Body of pancreas (tissue), 4 donors: ENCODE measurements around the gene JOSD2. TPM values are rescaled to one million over a fixed set of nuclear protein-coding genes. Genes with fewer than 3 reads are reported as not detected.

ENCODE experiments used
- ATAC-seq: fragments of 150-250 bp; one replicate; pipeline ENCODE4 v1.9.1; 2016
- DNase-seq, 4 donors: peaks; one replicate each; pipeline ENCODE4 v3.0.0-alpha.2; 2019
- H3K27ac ChIP-seq, 4 donors: fragments of 200-600 bp; sonication (generic); 1 replicate in 3 of 4; 2 replicates in 1 of 4; pipeline versions ENCODE4 v1.5.1 to v1.6.1; 2016 to 2019; ENCODE audit warnings: mild to moderate bottlenecking in 1 of 4, mixed read lengths in 1 of 4, moderate library complexity in 1 of 4
- H3K27me3 ChIP-seq, 2 donors: fragments of 200-600 bp; sonication (generic); one replicate each; pipeline ENCODE4 v1.6.0; 2016; ENCODE audit warnings: mild to moderate bottlenecking in 1 of 2
- H3K36me3 ChIP-seq, 2 donors: fragments of 200-600 bp; sonication (generic); replicated peaks in 1 of 2; 2 replicates each; pipeline ENCODE4 v1.5.1; 2016; ENCODE audit warnings: low read depth in 2 of 2; ENCODE audit not compliant: insufficient read depth in 1 of 2
- H3K4me1 ChIP-seq: fragments of 200-600 bp; sonication (generic); one replicate; pipeline ENCODE4 v1.6.0; 2016
- H3K4me3 ChIP-seq, 2 donors: fragments of 200-600 bp; sonication (generic); 1 replicate in 1 of 2; 2 replicates in 1 of 2; pipeline ENCODE4 v1.5.1; 2016 to 2019
- H3K9me3 ChIP-seq, 3 donors: fragments of 200-600 bp; sonication (generic); 1 replicate in 2 of 3; 2 replicates in 1 of 3; pipeline ENCODE4 v1.5.1; 2016
- POLR2A ChIP-seq, 3 donors: fragments of 450-650 bp; IDR thresholded peaks; one replicate each; pipeline ENCODE4 v1.6.1; 2016; ENCODE audit warnings: antibody characterized with exemption in 3 of 3, mild to moderate bottlenecking in 2 of 3
- WGBS, 2 donors: methylation state at CpG; one replicate each; pipeline ENCODE4 v1.1.5; 2017; 5-methylcytosine and 5-hydroxymethylcytosine counted together
- intact Hi-C: fragments of 100-400 bp; cut with DNase I; formaldehyde crosslinking; loops from one replicate; pipeline ENCODE4 v1.15.1; 2023
- total RNA-seq, 2 donors: library from RNA; depleted of rRNA; stranded (reverse); fragments of >200 nt; gene quantifications; one replicate each; pipeline ENCODE4 v1.1.0, GENCODE V29; 2016
- TF ChIP-seq, protein P1 (sequence below), 7 experiments: fragments of 450-650 bp in 4 of 7; fragments of 200-600 bp in 3 of 7; sonication (generic) in 3 of 7; IDR thresholded peaks; one replicate each; pipeline ENCODE4 v1.5.1; 2016 to 2019; ENCODE audit warnings: antibody characterized with exemption in 7 of 7

Gene JOSD2
- total RNA-seq, 2 donors from 2014 or later = 5.6 to 7.5 TPM

DNA sequence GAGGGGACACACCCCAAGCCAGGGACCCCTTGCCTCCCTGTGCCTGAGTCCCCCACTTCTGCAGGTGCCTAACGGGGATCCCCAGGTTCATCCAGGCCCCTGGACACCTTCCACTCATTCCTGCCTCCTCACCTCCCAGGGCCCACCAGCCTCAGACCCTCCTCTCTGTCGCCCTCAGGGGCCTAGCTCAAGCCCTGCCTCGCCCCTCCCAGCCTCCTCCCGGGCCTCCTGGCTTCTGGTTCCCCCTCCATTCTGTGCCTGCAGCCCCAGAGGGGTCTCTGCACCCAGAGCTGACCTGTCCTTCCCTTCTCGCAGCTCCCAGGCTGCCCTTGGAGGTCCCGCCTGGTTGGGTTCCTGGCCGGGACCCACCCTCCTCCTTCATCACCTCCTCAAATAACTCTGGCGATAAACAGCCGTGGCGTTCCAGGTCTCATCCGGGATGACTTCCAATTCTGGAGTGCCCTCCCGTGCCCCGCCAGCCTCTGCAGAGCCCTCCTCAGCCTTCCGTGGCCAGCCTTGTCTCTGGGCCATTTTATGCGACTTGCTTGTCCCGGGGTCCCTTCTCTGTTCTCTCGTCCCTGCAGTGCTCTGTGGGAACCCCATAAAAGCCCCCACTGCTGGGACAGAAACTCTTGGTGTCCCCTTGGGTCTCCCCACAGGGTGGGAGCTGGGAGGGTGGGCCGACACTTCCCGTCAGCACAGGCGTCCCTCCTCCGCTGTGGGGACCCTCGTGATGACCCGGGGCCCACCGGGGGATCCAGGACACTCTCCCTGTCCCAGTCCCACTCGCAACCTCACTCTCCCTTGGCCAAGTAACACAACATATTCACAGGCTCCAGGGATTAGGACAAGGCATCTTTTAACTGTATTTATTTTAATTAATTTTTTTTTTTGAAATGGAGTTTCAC, 9.2 kb downstream of the JOSD2 start:
- no peaks in the 10 kb centered on the region for H3K36me3 ChIP-seq
- no peaks in the 10 kb centered on the region for H3K9me3 ChIP-seq
- DNase-seq (no peak), ATAC-seq (no peak)
- 81 to 89% methylated on average over 16 to 25 of the region's 25 CpGs for WGBS, 2 donors
- no peaks in the 10 kb centered on the region for H3K27me3 ChIP-seq
- H3K4me1 ChIP-seq = peaks cover 3% of the 10 kb centered on the region
- intact Hi-C loops = no loop called here
- H3K27ac ChIP-seq = no peak overlapping the region
- TF ChIP-seq, protein P1, sequence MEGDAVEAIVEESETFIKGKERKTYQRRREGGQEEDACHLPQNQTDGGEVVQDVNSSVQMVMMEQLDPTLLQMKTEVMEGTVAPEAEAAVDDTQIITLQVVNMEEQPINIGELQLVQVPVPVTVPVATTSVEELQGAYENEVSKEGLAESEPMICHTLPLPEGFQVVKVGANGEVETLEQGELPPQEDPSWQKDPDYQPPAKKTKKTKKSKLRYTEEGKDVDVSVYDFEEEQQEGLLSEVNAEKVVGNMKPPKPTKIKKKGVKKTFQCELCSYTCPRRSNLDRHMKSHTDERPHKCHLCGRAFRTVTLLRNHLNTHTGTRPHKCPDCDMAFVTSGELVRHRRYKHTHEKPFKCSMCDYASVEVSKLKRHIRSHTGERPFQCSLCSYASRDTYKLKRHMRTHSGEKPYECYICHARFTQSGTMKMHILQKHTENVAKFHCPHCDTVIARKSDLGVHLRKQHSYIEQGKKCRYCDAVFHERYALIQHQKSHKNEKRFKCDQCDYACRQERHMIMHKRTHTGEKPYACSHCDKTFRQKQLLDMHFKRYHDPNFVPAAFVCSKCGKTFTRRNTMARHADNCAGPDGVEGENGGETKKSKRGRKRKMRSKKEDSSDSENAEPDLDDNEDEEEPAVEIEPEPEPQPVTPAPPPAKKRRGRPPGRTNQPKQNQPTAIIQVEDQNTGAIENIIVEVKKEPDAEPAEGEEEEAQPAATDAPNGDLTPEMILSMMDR (IDR thresholded peaks at IDR 0.05) = no peak
- no peak for TF ChIP-seq POLR2A (IDR thresholded peaks at IDR 0.05)
- H3K4me3 ChIP-seq = no peak overlapping the region

DNA sequence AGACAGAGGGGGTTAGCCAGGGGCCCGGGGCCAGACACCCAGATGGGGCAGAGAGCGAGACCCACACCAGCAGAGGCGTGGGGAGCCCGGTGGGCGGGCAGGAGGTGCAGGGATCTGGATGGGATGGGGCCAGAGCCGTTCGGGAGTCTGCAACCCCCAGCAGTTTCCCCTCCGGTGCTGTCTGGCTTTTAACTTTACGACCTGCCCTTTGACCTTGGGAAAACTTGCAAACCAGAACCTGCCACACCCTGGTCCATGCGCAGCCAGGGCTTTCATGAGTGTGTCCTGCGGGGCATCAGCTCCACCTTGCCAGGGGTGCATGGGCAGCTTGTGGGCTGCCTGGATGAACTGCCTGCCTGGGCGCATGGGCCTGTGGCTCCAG, 9.8 kb downstream of the JOSD2 start:
- intact Hi-C loops = no loop called here
- no peak overlapping the region for H3K4me3 ChIP-seq
- DNase-seq = no peak
- ATAC-seq = no peak
- peaks cover 9% of the 10 kb centered on the region for H3K4me1 ChIP-seq
- no peak overlapping the region for H3K27ac ChIP-seq
- no peak for TF ChIP-seq POLR2A (IDR thresholded peaks at IDR 0.05)
- TF ChIP-seq, protein P1 (IDR thresholded peaks at IDR 0.05) = no peak
- WGBS, 2 donors = 77 to 86% methylated on average over 10 to 12 of the region's 12 CpGs
- H3K36me3 ChIP-seq = no peaks in the 10 kb centered on the region
- H3K27me3 ChIP-seq = no peaks in the 10 kb centered on the region
- no peaks in the 10 kb centered on the region for H3K9me3 ChIP-seq

DNA sequence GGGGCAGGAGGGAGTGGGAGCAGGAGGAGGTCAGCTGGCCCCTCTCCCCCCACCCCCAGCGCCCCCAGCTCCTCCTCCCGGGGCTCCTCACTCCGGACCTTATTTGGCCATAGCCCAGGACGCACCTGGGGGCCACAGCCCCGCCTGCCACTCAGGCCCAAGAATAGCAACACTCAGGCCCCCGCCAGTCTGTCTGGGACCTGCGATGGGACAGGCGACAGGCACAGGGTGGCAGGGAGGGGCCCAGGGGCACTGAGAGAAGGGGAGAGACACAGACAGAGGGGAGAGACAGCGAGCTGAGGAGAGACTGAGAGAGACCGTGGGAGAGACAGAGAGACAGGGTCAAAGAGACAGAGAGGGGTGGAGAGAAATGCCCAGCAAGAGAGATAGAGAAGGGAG, 10.2 kb downstream of the JOSD2 start:
- no peak for TF ChIP-seq POLR2A (IDR thresholded peaks at IDR 0.05)
- TF ChIP-seq, protein P1 (IDR thresholded peaks at IDR 0.05) = no peak
- WGBS, 2 donors = 77 to 78% methylated on average over 4 to 7 of the region's 10 CpGs

DNA sequence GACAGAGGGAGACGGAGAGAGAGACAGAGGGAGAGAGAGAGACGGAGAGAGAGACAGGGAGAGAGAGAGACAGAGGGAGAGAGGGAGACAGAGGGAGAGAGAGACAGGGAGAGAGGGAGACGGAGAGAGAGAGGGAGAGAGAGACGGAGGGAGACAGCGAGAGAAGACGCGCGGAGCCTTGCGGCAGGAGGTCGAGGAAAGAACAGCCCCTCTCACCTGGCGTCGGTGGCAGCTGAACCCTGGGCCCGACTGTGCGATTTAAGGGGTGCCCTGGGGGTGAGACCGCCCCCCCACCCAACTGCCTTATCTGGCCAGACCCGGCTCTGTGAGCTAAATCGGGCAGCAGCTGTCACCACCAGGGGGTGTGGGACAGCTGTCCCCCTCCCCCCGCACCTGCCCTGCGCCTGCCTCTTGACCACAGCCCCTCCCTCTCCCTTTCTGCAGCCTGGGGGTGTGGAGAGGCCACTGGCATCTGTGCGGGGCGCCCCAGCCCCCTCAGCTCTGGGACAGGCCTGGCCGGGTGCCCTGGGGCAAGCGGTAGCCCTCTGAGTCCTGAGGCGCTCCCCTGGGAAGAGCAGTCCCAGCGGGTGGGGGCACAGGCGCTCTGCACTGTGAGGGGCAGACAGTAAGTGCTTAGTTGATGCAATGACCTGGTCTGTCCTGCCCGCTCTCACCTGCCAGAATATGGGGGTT, 10.8 kb downstream of the JOSD2 start:
- Histone ChIP-seq H3K36me3 (no peaks in the 10 kb centered on the region), H3K9me3 (no peaks in the 10 kb centered on the region), H3K27ac (no peak overlapping the region), H3K27me3 (no peaks in the 10 kb centered on the region), H3K4me3 (no peak overlapping the region), H3K4me1 (peaks cover 9% of the 10 kb centered on the region)
- no peak for DNase-seq
- TF ChIP-seq, protein P1 (IDR thresholded peaks at IDR 0.05) = no peak
- TF ChIP-seq POLR2A (IDR thresholded peaks at IDR 0.05) = no peak
- 49 to 51% methylated on average over 22 to 26 of the region's 27 CpGs for WGBS, 2 donors
- ATAC-seq = peak; percentile 20
- intact Hi-C loops = no loop called here

More for the DNA sequence above, 10.2 kb downstream of the JOSD2 start:
- no peaks in the 10 kb centered on the region for H3K9me3 ChIP-seq
- ATAC-seq (peak; percentile 3), DNase-seq (no peak)
- H3K27me3 ChIP-seq = no peaks in the 10 kb centered on the region
- intact Hi-C loops = no loop called here
- peaks cover 9% of the 10 kb centered on the region for H3K4me1 ChIP-seq
- H3K4me3 ChIP-seq = no peak overlapping the region
- H3K27ac ChIP-seq = no peak overlapping the region
- H3K36me3 ChIP-seq = no peaks in the 10 kb centered on the region
